ENCODE data around the gene NHLH2.

- TF ChIP-seq CTCF (IDR thresholded peaks at IDR 0.05; ENCODE audit: insufficient read depth, low read depth, low read length) = no peak
- no peak for TF ChIP-seq EZH2 (IDR thresholded peaks at IDR 0.05; ENCODE audit: insufficient read depth, low read length)
These were observed 35.3 kb downstream of the NHLH2 start for GRCh38 chr1:115805597-115805996.
